Stimulated activated CD8-positive, alpha-beta memory T cell treated with anti-CD3 and anti-CD28 coated beads, Interleukin-15, amount 100 ng/mL, for 4 hours (primary cell): ENCODE results near the gene TAC3.
A peak's percentile ranks its signal among the peaks of the same experiment; 100 is the strongest.
"Not testable (repeated sequence)": the region's sequence is repeated elsewhere in the genome, so short reads cannot be mapped to it uniquely, and the experiment has no call there.

Experiments used
- DNase-seq, 2 donors: peaks; one replicate each; pipeline ENCODE4 v3.0.0-alpha.2; 2020; ENCODE audit warnings: low read depth in 2 of 2

The TAC3 gene

GRCh38 chr12:57016348-57016747, at the start of gene TAC3:
Gene TAC3, minus strand, starts transcription at chr12:57016529. Its CDS starts 732 bp downstream, at chr12:57015797.
- no peak for DNase-seq

- DNase-seq = peak in 1 of 2 donors; percentile 44
These were observed 47.8 kb upstream of the TAC3 start for GRCh38 chr12:57063991-57064685.

- DNase-seq = no peak
These were observed 42.1 kb upstream of the TAC3 start for GRCh38 chr12:57058454-57058853.

- DNase-seq = no peak
These were observed 40.9 kb upstream of the TAC3 start for GRCh38 chr12:57057067-57057751.

GRCh38 chr12:57055824-57056223, 39.5 kb upstream of the TAC3 start:
- no peak for DNase-seq

- DNase-seq = not testable (repeated sequence)
These were observed 37.6 kb upstream of the TAC3 start for GRCh38 chr12:57053901-57054300.

- DNase-seq = not testable (repeated sequence)
These were observed 36.8 kb upstream of the TAC3 start for GRCh38 chr12:57053146-57053545.

- no peak for DNase-seq
These were observed 34.7 kb upstream of the TAC3 start for GRCh38 chr12:57051011-57051410.

GRCh38 chr12:57049890-57050289, 33.6 kb upstream of the TAC3 start, which contains the start of gene MYO1A:
Gene MYO1A, minus strand, starts transcription at chr12:57050129. Its CDS starts 1,806 bp downstream, at chr12:57048323.
- DNase-seq = no peak

- no peak for DNase-seq
These were observed 32.8 kb upstream of the TAC3 start for GRCh38 chr12:57049119-57049446.

GRCh38 chr12:57048423-57049118, 32.2 kb upstream of the TAC3 start:
- DNase-seq = no peak

- DNase-seq = no peak
These were observed 31.7 kb upstream of the TAC3 start for GRCh38 chr12:57047981-57048380.

GRCh38 chr12:57046947-57047890, 30.9 kb upstream of the TAC3 start:
- no peak for DNase-seq

GRCh38 chr12:57046086-57046791, 29.9 kb upstream of the TAC3 start:
- no peak for DNase-seq

GRCh38 chr12:57044889-57045288, 28.6 kb upstream of the TAC3 start:
- DNase-seq = no peak

GRCh38 chr12:57044468-57044867, 28.1 kb upstream of the TAC3 start:
- no peak for DNase-seq

GRCh38 chr12:57042695-57043094, 26.4 kb upstream of the TAC3 start:
- no peak for DNase-seq

GRCh38 chr12:57040750-57041149, 24.4 kb upstream of the TAC3 start:
- no peak for DNase-seq

- DNase-seq = no peak
These were observed 23.9 kb upstream of the TAC3 start for GRCh38 chr12:57040211-57040610.

GRCh38 chr12:57039016-57039798, 22.9 kb upstream of the TAC3 start:
- DNase-seq = no peak
